ENCODE results near the gene MACROD2.

The MACROD2 gene

DNA sequence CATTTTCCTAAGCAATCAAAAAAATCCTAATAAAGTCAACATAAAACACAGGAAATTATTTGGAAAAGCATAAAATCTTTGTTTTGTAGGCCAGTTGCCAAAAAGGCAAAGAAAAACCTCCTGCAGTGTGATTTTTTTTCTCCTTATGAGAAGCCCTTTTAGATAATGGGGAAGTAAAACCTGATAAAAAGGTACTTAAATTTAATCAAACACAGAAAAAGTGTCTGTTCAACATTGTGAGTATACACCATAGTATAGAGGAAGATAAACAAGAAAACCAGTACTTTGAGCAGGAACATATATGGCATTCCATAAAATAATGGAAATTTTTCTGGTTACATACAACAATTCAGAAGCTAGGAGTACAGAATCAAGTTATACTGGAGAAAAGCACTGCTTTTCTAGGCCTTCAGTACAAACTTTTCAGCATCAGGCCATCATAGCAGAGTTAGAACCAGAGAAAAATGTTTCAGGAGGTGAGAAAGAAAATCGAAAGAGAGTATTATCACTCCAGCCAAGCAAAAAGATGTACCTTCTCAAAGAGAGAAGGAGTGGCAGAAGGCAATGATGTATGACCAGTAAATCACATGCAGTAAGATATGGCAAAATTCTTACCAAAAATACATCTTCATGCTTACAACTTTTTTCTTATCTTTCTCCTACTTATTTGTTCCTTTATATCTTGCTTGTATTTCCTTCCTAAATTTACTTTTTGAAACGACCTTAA lies 2083.0 kb downstream of the MACROD2 start:
- DNase-seq = no peak

- no peak for DNase-seq
These were observed 2086.1 kb downstream of the MACROD2 start for GRCh38 chr20:16081421-16081820.

DNA sequence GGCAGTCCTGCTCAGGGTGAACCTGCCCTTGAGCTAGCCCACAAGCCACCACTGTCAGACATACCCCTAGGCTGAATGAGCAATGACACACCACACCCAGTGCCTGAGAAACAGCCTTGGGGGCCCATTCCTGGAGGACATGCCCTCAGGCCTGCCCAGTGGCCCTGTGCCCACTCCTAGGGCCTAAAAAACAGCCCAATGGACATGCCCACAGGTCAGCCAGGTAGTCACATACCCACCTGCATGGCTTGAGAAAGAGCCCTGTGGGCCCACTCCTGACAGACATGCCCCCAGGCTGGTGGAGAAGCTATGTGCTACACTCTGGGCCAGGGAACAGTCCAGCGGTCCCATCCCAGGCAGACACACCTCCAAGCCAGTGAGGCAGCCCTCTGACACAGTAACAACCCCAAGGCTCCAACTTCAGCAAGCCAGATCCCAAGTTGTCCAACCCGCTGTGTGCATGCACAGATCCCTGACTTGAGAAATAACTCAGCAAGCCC lies 2086.8 kb downstream of the MACROD2 start:
- no peak for DNase-seq

DNA sequence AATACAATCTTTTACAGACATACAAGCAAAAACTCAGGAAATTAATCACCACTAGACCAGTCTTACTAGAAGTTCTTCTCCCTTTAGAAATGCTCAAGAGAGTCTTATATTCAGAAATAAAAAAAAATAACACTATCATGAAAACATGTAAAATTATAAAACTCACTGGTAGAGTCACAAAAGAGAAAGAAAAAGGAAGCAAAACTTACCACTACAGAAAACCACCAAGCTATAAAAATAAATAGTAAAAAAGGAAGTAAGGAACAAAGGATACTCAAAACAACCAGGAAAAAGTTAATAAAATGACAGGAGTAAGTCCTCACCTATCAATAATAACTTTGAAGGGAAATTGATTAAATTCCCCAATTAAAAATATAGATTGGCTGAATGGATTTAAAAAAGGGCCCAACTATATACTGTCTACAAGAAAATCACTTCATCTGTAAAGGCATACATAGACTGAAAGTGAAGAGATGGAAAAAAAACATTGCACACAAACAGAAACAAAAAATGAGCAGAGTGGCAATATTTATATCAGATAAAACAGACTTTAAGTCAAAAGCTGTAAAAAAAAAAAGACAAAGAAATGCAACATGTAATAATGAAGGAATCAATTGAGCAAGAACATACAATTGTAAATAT lies 2088.4 kb downstream of the MACROD2 start:
- DNase-seq = no peak

DNA sequence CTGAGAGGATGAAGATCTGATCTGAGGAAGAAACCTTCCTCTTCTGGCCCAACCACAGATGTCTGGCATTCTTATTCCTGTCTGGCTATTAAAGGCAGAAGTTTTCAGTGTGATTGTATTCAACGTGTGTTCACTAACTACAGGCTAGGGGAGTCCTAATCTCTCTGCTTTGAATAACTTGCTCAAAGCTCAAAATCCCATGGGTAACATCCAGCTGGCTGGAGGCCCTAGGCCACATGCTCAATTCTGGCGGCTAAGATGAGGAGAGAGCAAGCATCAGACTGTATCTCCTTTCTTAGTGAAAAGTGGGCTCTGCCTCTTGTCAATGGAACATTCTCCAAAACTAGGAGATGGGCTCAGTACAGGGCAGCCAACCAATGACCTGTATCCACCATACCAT lies 2099.9 kb downstream of the MACROD2 start:
- no peak for DNase-seq

GRCh38 chr20:16096756-16097326 lies 2101.5 kb downstream of the MACROD2 start:
- no peak for DNase-seq

- no peak for DNase-seq
These were observed 2102.5 kb downstream of the MACROD2 start for GRCh38 chr20:16097788-16098187.

GRCh38 chr20:16098890-16099639 lies 2103.7 kb downstream of the MACROD2 start:
- DNase-seq = no peak

- DNase-seq = no peak
These were observed 2104.8 kb downstream of the MACROD2 start for GRCh38 chr20:16100111-16100510.

DNA sequence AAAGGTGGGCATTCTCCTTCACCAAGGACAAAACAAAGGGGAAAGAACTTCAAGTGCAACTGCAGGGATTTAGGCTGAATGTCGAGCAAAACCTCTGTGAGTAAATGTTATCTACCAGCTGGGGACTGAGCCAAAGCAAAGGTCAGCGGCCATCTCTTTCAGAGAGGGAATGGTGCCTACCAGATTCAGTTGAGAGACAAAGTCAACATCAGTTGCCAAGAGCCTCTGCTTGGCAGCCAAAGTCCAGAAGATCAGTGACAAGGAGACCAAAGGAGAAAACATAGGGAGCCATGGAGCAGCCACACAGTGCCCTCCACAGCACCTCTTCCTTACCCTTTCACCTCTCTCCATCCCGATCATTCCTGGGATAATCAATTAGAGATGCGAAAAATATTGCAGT lies 2105.5 kb downstream of the MACROD2 start:
- no peak for DNase-seq

Measured in NCI-H345 (cell line).